ENCODE data around the gene MCUR1.
A peak's percentile ranks its signal among the peaks of the same experiment; 100 is the strongest.
"Not testable (repeated sequence)": the region's sequence is repeated elsewhere in the genome, so short reads cannot be mapped to it uniquely, and the experiment has no call there.

MCUR1 gene

GRCh38 chr6:13776602-13777001 lies 37.8 kb downstream of the MCUR1 start:
- no peak for DNase-seq (ENCODE audit: low read depth in 3 of 3)

DNA sequence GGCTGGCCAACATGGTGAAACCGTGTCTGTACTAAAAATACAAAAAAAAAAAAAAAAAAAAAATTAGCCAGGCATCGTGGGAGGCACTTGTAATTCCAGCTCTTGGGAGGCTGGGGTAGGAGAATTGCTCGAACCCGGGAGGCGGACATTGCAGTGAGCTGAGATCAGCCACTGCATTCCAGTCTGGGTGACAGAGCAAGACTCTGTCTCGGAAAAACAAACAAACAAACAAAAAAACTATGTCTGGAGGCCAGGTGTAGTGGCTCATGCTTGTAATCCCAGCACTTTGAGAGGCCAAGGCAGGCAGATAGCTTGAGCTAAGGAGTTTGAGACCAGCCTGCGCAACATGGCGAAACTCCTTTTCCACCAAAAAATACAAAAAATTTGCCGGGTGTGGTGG lies 38.9 kb downstream of the MCUR1 start:
- DNase-seq (ENCODE audit: low read depth in 3 of 3): not testable (repeated sequence)

DNA sequence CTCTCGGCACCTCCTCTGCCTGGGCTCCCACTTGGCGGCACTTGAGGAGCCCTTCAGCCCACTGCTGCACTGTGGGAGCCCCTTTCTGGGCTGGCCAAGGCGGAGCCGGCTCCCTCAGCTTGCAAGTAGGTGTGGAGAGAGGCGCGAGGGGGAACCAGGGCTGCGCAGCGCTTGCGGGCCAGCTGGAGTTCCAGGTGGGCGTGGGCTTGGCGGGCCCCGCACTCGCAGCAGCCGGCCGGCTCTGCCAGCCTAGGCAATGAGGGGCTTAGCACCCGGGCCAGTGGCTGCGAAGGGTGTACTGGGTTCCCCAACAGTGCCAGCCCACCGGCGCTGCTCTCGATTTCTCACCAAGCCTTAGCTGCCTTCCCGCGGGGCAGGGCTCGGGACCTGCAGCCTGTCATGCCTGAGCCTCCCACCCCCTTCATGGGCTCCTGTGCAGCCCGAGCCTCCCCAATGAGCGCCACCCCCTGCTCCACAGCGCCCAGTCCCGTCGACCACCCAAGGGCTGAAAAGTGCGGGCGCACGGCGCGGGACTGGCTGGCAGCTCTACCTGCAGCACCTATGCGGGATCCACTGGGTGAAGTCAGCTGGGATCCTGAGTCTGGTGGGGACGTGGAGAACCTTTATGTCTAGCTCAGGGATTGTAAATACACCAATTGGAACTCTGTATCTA lies 41.9 kb downstream of the MCUR1 start:
- DNase-seq (ENCODE audit: low read depth in 3 of 3): not testable (repeated sequence)

DNA sequence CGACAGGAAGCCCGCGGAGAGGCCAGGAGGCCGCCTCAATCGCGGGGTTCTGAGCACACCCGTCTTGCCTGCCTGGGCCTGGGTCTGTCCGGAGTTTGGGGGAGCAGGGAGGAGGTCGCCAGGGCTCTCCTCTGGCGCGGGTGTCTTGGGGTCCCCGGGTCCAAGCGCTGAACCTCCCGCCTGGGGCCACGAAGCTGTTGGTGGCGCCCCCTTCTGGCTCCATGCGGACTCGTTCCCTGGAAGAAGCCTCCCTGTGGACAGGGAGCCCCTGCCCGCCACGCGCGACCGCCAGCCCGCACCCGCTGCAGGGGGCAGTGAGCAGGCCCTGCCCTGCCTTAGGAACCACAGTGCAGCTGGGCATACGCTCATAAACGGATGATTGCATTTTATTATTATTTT lies 44.7 kb downstream of the MCUR1 start:
- no peak for DNase-seq (ENCODE audit: low read depth in 3 of 3)

DNA sequence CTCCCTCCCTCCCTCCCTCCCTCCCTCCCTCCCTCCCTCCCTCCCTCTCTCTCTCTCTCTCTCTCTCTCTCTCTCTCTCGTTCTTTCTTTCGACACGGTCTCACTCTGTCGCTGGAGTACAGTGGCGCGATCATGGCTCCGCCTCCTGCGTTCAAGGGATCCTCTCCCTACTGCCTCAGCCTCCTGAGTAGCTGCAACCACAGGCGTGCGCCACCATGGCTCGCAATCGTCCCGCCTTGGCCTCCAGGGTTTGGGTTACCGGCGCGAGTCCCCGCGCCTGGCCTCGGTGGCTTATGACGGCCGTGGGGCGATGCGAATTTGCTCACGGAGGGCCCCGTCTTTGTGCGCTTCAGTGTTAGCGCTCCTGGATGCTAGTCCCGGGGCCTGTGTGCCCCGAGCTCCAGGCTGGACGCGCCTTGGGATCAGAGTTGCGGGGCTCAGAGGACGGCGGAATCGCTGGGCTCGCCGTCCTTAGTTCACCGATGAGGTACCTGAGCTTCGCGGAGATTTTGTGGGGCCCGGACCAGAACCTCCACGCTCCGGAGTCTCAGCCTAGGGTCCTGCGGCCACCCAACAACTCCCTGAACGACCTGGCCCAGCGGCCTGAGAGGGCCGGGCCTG lies 45.2 kb downstream of the MCUR1 start:
- DNase-seq (ENCODE audit: low read depth in 3 of 3): no peak

DNA sequence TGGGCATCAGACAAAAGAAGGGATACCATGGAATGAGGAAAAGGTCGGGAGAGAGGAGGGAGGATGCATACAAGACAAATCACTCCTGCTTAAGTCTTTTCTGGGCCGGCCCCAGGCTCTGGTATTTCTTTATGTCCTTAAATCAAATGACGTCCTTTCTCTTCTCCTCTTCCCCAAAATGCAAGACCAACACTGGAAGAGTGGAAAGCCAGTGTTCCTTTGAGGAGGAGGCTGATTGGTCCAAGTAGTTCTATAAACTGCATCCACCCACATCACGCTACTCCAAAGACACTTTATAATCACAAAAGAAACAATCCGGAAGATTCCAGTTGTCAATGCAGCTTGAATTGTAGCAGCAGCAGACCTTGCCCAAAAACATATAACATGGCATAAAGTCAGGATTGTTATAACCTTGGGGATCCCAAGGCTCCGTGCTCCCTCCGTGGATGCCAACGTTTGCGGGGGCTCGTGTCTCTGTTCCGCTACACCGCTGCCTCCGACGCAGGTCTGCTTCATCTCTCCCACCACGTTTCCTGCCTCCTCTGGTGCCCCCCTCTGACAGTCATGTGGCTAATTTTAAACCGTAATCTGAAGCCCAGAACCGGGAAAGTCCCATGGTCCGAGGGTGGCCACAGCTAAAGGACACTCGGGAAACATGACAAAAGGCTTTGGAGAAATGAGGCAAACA lies 47.1 kb downstream of the MCUR1 start:
- DNase-seq (ENCODE audit: low read depth in 3 of 3): no peak

DNA sequence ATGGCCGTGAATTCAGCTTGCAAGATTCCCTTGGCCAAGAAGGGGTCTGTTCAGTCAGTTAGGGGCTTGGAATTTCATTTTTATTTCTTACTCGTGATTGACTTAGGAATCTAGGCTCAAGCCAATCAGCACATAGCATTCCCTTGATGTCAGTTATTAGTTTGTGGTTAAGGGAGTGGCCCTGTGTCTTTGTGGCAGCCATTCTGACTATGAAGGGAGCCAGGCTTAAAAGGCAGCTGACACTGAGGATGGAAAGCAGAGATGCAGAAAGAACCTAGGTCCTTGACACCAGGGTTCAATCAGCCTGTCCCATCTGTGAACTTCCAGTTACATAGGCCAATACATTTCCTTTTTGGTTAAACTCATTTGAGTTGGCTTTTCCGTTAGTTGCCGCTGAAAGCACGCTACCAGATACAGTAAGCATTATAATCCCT lies 48.1 kb downstream of the MCUR1 start:
- no peak for DNase-seq (ENCODE audit: low read depth in 3 of 3)

- no peak for DNase-seq (ENCODE audit: low read depth in 3 of 3)
These were observed 48.8 kb downstream of the MCUR1 start for GRCh38 chr6:13765570-13765969.

DNA sequence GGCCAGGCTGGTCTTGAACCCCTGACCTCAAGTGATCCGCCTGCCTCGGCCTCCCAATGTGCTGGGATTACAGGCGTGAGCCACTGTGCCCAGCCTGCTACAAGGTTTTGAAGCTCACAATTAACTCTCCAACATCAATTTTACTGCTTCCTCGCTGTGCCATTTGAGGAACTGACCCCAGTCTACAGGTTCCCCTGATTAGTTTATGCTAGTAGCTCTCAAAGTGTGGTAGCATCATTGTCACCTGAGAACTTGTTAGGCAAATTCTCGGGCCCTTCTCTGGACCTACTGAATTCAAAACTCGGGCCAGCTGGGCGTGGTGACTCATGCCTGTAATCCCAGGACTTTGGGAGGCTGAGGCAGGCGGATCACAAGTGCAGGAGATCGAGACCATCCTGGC lies 49.4 kb downstream of the MCUR1 start:
- no peak for DNase-seq (ENCODE audit: low read depth in 3 of 3)

- DNase-seq (ENCODE audit: low read depth in 3 of 3): peak in 2 of 3 donors; percentile 25 to 29
These were observed 50.5 kb downstream of the MCUR1 start for GRCh38 chr6:13763740-13764381.

- DNase-seq (ENCODE audit: low read depth in 3 of 3): no peak
These were observed 51.5 kb downstream of the MCUR1 start for GRCh38 chr6:13762611-13763441.

DNA sequence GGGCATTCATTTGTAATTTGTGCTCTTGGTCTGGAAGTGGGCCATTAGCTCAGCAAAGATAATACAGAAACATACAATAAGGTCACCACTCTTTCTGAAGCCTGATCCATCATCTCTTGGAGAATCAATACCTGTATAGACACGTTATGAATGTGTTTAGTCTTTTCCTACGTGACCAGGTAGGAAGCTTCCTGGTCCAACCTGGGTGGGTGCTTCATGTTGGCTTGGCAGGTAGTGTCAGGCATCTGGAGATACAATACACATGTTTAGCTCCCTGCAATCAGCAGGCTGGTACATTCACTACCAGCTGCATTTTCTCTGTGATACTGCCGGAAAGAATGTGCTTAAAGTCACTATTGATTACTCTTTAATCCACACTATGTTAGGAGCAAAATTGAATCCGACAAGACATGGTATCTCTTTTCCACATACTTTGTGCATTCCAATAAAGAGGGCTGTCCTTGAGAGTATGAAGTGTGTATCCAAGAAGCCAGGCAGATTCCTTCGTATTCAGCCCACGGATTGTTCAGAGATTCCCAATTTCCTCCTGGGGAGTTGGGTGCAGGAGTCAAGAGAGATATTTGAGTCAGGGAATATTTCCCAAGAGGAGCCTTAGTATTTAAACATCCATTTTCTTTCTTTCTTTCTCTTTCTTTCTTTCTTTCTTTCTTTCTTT lies 52.9 kb downstream of the MCUR1 start:
- DNase-seq (ENCODE audit: low read depth in 3 of 3): no peak

DNA sequence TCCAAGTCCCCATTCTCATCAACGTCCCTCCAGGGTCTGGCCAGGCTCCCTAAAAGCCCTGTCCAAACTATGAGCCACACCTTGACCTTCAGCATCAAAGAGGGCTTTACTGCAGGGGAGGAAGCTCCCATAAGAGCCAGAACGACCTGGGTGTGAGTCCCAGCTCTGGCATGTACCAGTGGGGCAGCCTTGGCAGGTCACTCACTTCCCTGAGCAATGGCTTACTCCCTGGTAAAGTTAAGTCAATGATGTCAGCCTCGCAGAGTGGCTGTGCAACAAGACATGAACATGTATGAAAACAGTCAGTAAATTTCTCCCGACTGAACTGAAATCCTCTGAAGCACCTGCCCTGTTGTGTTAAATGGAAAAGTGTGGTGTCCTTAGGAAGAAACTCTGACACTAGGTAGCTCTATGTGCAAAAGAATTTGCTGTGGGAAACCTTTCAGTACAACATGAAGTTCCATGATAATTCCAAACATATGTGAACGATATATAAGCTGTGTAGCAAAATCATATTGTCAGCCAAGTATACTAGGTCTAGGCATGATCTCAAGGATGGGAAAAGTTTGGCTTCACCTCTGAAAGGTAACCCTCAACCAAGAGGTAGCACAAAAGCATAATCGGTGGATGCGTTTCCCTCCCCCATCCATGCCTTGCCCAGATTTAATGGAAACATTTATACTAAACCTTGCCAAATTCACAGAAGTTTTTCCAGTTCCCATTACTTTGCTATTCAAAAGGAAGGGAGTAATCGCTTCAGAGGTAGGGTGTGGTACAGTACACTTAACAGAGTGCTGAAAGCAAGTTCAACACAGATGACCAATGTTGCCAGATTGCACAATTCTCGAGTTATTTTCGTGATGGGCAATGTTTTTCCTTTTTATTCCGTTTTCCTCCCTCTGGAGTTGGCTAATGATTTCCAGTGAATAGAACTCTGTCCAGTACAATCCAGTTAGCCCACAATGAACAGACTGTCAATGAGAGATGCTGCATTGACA lies 53.8 kb downstream of the MCUR1 start:
- no peak for DNase-seq (ENCODE audit: low read depth in 3 of 3)

DNA sequence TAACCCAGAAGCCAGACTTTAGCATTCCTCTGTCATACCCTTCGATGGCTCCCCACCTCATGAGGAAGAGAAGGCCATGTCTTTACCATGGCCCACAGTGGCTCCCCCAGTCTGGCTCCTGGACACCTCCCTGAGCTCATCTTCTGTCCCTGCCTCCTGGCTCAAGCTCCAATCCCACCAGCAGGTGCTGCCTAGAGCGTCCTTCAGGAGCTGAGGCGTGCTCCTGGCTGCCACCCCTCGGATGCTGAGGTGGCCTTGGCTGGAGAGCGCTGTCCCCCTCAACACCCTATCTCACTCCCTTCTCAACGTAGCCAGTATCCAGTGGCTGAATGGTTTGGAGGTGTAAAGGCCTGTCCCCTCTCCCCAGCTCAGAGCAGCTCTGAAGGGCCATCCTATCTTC lies 55.3 kb downstream of the MCUR1 start:
- no peak for DNase-seq (ENCODE audit: low read depth in 3 of 3)

GRCh38 chr6:13754644-13755043 lies 59.7 kb downstream of the MCUR1 start:
- no peak for DNase-seq (ENCODE audit: low read depth in 3 of 3)

DNA sequence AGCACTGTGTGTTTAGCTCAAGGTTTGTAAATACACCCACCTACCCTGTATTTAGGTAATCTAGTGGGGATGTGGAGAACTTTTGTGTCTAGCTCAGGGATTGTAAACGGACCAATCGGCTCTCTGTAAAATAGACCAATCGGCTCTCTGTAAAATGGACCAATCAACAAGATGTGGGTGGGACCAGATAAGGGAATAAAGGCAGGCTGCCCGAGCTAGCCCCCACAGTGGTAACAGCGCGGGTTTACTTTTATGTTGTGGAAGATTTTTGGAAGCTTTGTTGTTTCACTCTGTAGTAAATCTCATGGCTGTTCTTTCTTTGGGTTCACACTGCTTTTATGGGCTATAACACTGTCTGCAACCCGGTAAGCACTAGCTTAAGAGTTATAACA lies 70.6 kb downstream of the MCUR1 start:
- no peak for DNase-seq (ENCODE audit: low read depth in 3 of 3)

DNA sequence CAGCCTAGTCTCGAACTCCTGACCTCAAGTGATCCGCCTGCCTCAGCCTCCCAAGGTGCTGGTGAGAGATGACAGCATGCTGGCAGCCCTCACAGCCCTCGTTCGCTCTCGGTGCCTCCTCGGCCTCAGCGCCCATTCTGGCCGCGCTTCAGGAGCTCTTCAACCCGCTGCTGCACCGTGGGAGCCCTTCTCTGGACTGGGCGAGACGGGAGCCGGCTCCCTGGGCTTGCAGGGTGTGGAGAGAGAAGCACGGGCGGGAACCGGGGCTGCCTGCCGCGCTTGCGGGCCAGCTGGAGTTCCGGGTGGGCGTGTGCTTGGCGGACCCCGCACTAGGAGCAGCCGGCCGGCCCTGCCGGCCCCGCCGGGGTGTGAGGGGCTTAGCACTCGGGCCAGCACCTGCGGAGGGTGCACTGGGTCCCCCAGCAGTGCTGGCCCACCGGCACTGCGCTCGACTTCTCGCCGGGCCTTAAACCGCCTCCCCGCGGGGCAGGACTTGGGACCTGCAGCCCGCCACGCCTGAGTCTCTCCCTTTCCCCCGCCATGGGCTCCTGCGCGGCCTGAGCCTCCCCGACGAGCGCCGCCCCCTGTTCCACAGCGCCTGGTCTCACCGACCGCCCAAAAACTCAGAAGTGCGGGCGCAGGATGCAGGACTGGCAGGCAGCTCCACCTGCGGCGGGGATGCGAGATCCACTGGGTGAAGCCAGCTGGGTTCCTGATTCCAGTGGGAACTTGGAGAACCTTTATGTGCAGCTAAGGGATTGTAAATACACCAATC lies 71.2 kb downstream of the MCUR1 start:
- DNase-seq (ENCODE audit: low read depth in 3 of 3): no peak

DNA sequence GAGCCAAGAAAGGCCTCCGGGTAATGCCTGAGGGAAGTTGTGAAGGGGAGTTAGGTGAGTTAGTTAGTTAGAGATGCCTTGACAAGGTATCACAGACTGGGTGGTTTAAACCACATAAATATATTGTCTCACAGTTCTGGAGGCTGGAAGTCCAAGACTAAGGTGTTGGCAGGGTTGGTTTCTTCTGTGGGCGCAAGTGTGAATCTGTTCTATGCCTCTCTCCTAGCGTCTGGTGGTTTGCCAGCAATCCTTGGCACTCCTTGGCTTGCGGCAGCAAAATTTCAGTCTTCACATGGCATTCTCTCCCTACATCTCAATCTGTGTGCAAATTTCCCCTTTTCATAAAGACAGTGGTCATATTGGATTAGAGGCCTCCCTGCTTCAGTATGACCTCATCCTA lies 73.0 kb downstream of the MCUR1 start:
- DNase-seq (ENCODE audit: low read depth in 3 of 3): no peak

Measured in stimulated activated CD4-positive, alpha-beta T cell treated with anti-CD3 and anti-CD28 coated beads, TNF-alpha, amount 100 ng/mL, for 48 hours (primary cell).